Measurements from ENCODE around the gene CAMSAP3.

DNA sequence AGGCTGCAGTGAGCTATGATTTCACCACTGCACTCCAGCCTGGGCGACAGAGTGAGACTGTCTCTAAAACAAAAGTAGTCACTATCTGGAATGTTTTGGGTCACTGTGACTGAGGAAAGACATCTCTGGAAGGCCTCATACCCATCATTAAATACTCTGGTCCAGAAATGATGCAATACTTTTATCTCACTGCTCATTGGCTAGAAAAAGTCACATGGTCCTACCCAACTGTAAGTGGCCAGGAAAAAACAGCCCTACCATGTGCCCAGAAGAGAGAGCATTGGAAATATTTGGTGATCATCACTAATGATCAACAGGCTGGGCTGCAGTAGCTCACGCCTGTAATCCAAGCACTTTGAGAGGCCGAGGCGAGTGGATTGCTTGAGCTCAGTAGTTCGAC lies 30.3 kb upstream of the CAMSAP3 start:
- TF ChIP-seq CTCF (IDR thresholded peaks at IDR 0.05; ENCODE audit: low read length) (no peak), EZH2 (optimal IDR thresholded peaks at IDR 0.05; ENCODE audit: low read depth, low read length) (no peak)

Measured in MM.1S (cell line).